GM10248 (cell line): ENCODE measurements around the gene ECPAS.
"Not testable (repeated sequence)": the region's sequence is repeated elsewhere in the genome, so short reads cannot be mapped to it uniquely, and the experiment has no call there.

Source experiments
- CTCF ChIA-PET: fragments of 300-600 bp; sonication (Branson Sonifier 250); formaldehyde crosslinking; extraction: SDS; loops from one replicate; lab custom pipeline; 2021; ENCODE audit warnings: antibody characterized with exemption; lab: Yijun Ruan, JAX
- POLR2A ChIA-PET: fragments of 350-650 bp; sonication (Branson Sonifier 250); formaldehyde crosslinking; extraction: SDS; loops from one replicate; lab custom pipeline; 2020; ENCODE audit warnings: antibody characterized with exemption; lab: Yijun Ruan, JAX
- DNase-seq: peaks from one replicate; pipeline ENCODE4 v3.0.0; 2012; ENCODE audit errors: extremely low spot score
- CTCF ChIP-seq: IDR thresholded peaks from 2 replicates; pipeline ENCODE4 v1.5.1; 2012; ENCODE audit warnings: mild to moderate bottlenecking, low read depth; ENCODE audit errors: extremely low read depth, missing control alignments, control extremely low read depth

ECPAS gene

DNA sequence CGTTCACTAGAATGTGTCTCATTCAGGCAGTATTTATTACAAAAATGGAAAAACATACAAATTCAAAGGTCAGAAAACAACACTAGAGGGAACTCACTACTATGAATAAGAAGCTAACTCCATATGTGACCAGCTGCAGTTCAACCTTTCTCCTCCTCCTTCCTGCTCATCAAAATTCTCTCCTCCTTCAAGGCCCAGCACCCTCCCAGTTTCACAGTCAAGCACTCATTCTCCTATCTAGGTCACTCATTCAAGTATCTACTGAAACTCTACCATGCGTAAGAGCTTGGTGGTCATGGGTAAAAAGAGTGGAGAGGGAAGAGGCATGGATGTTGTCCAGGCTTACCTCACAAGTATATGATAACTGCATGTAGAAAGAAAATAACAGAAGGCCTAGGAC, 27.7 kb downstream of the ECPAS start:
- no peak for DNase-seq
- ChIA-PET POLR2A (no interaction called here), CTCF (interaction anchor here (1.0 to 1.5 kb wide), 4 partner anchors 10 to 27 kb away, joined by 3 to 6 read pairs (median 4); no protein-coding TSS in a partner anchor)
- TF ChIP-seq CTCF, result no peak

GRCh38 chr9:111455638-111456037, 28.5 kb downstream of the ECPAS start:
- TF ChIP-seq CTCF, result no peak
- CTCF ChIA-PET, result interaction anchor here (0.8 to 1.6 kb wide), 3 partner anchors 10 to 166 kb away, joined by 3 read pairs; no protein-coding TSS in a partner anchor
- POLR2A ChIA-PET, result interaction anchor here (0.5 kb wide), 1 partner anchor 164 kb away, joined by 4 read pairs; no protein-coding TSS in a partner anchor
- no peak for DNase-seq

DNA sequence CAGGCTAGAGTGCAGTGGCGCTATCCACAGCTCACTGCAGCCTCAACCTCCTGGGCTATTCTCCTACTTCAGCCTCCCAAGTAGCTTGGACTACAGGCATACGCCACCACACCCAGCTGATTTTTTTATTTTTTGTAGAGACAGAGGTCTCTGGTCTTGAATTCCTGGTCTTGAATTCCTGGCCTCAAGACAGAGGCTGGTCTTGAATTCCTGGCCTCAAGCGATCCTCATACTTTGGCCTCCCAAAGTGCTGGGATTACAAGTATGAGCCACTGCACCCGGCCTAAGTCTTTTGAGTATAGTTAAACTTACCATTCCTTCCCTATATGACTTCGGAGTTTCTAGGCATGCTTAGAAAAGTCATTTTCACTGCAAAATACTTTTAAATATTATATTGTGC, 29.4 kb downstream of the ECPAS start:
- ChIA-PET CTCF (interaction anchor here (1.6 kb wide), 1 partner anchor 167 kb away, joined by 3 read pairs; no protein-coding TSS in a partner anchor), POLR2A (no interaction called here)
- TF ChIP-seq CTCF, result no peak
- DNase-seq, result no peak

DNA sequence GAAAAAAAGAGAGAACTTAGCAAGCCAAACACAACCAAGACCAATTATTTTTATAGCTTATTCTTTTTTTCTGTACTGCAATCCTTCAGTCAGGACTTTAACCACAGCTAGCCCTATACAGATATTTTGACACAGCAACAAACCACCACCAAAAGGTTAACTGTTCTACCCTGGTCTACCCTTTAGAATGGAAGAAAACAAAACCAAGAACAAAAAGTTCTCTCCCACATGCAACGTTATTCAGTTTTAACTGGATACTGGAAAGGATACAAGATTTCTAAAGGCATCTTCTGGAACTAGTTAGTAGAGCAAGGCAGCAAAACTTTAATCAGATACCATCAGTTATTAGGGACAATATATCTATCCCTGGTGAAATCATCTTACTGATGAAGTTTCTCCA, 32.6 kb downstream of the ECPAS start:
- no peak for DNase-seq
- POLR2A ChIA-PET, result no interaction called here
- CTCF ChIA-PET, result interaction anchor here (0.9 to 1.6 kb wide), 3 partner anchors 11 to 31 kb away, joined by 3 read pairs; no protein-coding TSS in a partner anchor
- TF ChIP-seq CTCF, result no peak

DNA sequence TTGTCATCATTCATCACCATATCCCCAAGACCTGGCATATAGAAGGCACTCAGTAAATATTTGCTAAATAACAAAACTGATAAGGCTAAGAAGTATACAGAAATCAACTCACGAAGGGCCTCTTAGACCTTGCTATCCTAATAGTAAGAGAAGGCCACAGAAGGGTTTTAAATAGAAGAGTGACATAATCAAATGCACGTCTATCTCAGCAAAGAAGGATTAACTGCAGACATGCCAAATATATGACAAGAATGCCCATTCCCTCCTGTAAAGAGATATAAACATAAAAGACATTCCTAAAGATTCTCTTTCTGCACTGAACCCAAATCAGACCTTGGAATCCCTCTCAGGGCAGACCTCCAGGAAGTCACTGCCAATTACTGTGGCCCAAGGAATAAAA, 34.1 kb downstream of the ECPAS start:
- POLR2A ChIA-PET, result no interaction called here
- no peak for TF ChIP-seq CTCF
- CTCF ChIA-PET, result interaction anchor here (1.1 to 1.5 kb wide), 2 partner anchors 11 to 25 kb away, joined by 3 read pairs; no protein-coding TSS in a partner anchor
- DNase-seq, result no peak

GRCh38 chr9:111449705-111450104, 34.5 kb downstream of the ECPAS start:
- DNase-seq, result no peak
- no peak for TF ChIP-seq CTCF
- CTCF ChIA-PET, result interaction anchor here (0.9 to 1.5 kb wide), 2 partner anchors 25 to 26 kb away, joined by 3 read pairs; no protein-coding TSS in a partner anchor
- POLR2A ChIA-PET, result no interaction called here

GRCh38 chr9:111445799-111446198, 38.4 kb downstream of the ECPAS start:
- DNase-seq, POLR2A ChIA-PET: not testable (repeated sequence)
- CTCF ChIA-PET, result interaction anchor here (1.2 kb wide), 1 partner anchor 9 kb away, joined by 3 read pairs; no protein-coding TSS in a partner anchor
